HG03354 (cell line): ENCODE data around the gene GSX2.

Source experiments
- ATAC-seq: cut with Tn5 transposase; IDR thresholded peaks from one replicate; pipeline ENCODE4 v1.9.1; 2021; ENCODE audit warnings: mild to moderate bottlenecking; ENCODE audit not compliant: unreplicated experiment, poor library complexity, severe bottlenecking

The GSX2 gene

DNA sequence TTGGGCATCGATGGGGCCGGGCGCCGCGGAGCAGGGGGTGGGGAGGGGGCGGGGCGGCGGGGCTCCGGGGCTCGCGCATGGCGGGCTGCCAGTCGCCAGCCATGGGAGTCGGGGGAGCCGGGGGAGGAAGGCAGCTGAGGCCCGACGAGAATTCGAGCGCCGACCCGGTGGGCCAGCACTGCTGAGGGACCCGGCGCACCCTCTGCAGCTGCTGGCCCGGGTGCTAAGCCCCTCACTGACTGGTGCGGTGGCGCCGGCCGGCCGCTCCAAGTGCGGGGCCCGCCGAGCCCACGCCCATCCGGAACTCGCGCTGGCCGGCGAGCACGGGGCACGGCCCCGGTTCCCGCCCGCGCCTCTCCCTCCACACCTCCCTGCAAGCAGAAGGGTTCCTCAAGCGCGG is 49.4 kb downstream of the GSX2 start:
- ATAC-seq: no peak
